HepG2 (cell line): ENCODE results near the gene TJAP1. TPM values are rescaled to one million over a fixed set of nuclear protein-coding genes. Genes with fewer than 3 reads are reported as not detected.

ENCODE experiments used
- CENPT ChIP-seq: sonication (generic); formaldehyde crosslinking; IDR thresholded peaks from 2 replicates; pipeline ENCODE4 v1.8.0; 2022; ENCODE audit warnings: low read depth, mild to moderate bottlenecking, moderate library complexity, missing genetic modification reagents
- MYC ChIP-seq: sonication (generic); formaldehyde crosslinking; IDR thresholded peaks from 2 replicates; pipeline ENCODE4 v1.9.0; 2021; ENCODE audit warnings: missing genetic modification reagents, borderline replicate concordance
- NCOA1 ChIP-seq: sonication (generic); formaldehyde crosslinking; IDR thresholded peaks from 2 replicates; pipeline ENCODE4 v1.9.0; 2021; ENCODE audit warnings: missing genetic modification reagents
- U2AF1 ChIP-seq: fragments of 200-400 bp; formaldehyde crosslinking; optimal IDR thresholded peaks from 2 replicates; pipeline ENCODE3; 2017; ENCODE audit warnings: mild to moderate bottlenecking, low read depth, low read length
- ZFP82 ChIP-seq: sonication (generic); formaldehyde crosslinking; IDR thresholded peaks from 2 replicates; pipeline ENCODE4 v1.5.1; 2020; ENCODE audit warnings: mild to moderate bottlenecking, missing genetic modification reagents, borderline replicate concordance
- ZGPAT ChIP-seq: IDR thresholded peaks from 2 replicates; pipeline ENCODE4 v1.6.1; 2016; ENCODE audit warnings: mild to moderate bottlenecking
- ZIK1 ChIP-seq: sonication (generic); formaldehyde crosslinking; IDR thresholded peaks from 2 replicates; pipeline ENCODE4 v1.5.0; 2020; ENCODE audit warnings: mild to moderate bottlenecking, low read depth, missing genetic modification reagents, borderline replicate concordance
- ZNF577 ChIP-seq: sonication (generic); formaldehyde crosslinking; IDR thresholded peaks from 2 replicates; pipeline ENCODE4 v1.4.0; 2020; ENCODE audit warnings: mild to moderate bottlenecking, low read depth, missing genetic modification reagents, borderline replicate concordance
- ZNF580 ChIP-seq: IDR thresholded peaks from 2 replicates; pipeline ENCODE4 v1.6.1; 2016; ENCODE audit warnings: low read depth, borderline replicate concordance
- ZNF616 ChIP-seq: sonication (generic); formaldehyde crosslinking; IDR thresholded peaks from 2 replicates; pipeline ENCODE4 v1.5.0; 2020; ENCODE audit warnings: low read depth, mild to moderate bottlenecking, missing genetic modification reagents
- ZNF746 ChIP-seq: sonication (generic); formaldehyde crosslinking; IDR thresholded peaks from 2 replicates; pipeline ENCODE4 v1.8.0; 2022; ENCODE audit warnings: mild to moderate bottlenecking, missing genetic modification reagents
- ZNF792 ChIP-seq: IDR thresholded peaks from 2 replicates; pipeline ENCODE4 v1.6.1; 2016
- polyA plus RNA-seq, 8 experiments: library from polyadenylated mRNA; depleted of rRNA in 3 of 8; stranded (reverse) in 7 of 8; unstranded in 1 of 8; fragments of >200 nt; fragmentation: Illumina TruSeq in 4 of 8; extraction: Trizol in 4 of 8; gene quantifications; 2 replicates each; pipeline versions ENCODE4 v1.2.1 to v1.2.3, GENCODE V29; 2011 to 2016; ENCODE audit warnings: low read depth in 4 of 8, missing spikeins in 1 of 8, mixed read lengths in 1 of 8; ENCODE audit not compliant: insufficient read depth in 1 of 8
- total RNA-seq, 5 experiments: library from RNA; depleted of rRNA; stranded (reverse); fragments of >200 nt; fragmentation: Illumina TruSeq; extraction: Trizol; gene quantifications; 2 replicates each; pipeline ENCODE4 v1.2.3, GENCODE V29; 2016; ENCODE audit warnings: low read depth in 1 of 5
- TF ChIP-seq, protein P1 (sequence below): sonication (generic); formaldehyde crosslinking; IDR thresholded peaks from 2 replicates; pipeline ENCODE4 v1.8.1; 2023; ENCODE audit warnings: mild to moderate bottlenecking, missing genetic modification reagents
- TF ChIP-seq, protein P2 (sequence below): sonication (generic); formaldehyde crosslinking; IDR thresholded peaks from 2 replicates; pipeline ENCODE4 v1.4.0; 2020; ENCODE audit warnings: mild to moderate bottlenecking, missing genetic modification reagents
- TF ChIP-seq, protein P3 (sequence below): sonication (generic); formaldehyde crosslinking; IDR thresholded peaks from 2 replicates; pipeline ENCODE4 v1.4.0; 2020; ENCODE audit warnings: missing genetic modification reagents

The TJAP1 gene
- total and polyA plus RNA-seq, 2 of the 13 experiments (the other 11 are each of a cell fraction or from before 2014, with no cell fraction given), result 15.7 to 41.6 TPM

DNA sequence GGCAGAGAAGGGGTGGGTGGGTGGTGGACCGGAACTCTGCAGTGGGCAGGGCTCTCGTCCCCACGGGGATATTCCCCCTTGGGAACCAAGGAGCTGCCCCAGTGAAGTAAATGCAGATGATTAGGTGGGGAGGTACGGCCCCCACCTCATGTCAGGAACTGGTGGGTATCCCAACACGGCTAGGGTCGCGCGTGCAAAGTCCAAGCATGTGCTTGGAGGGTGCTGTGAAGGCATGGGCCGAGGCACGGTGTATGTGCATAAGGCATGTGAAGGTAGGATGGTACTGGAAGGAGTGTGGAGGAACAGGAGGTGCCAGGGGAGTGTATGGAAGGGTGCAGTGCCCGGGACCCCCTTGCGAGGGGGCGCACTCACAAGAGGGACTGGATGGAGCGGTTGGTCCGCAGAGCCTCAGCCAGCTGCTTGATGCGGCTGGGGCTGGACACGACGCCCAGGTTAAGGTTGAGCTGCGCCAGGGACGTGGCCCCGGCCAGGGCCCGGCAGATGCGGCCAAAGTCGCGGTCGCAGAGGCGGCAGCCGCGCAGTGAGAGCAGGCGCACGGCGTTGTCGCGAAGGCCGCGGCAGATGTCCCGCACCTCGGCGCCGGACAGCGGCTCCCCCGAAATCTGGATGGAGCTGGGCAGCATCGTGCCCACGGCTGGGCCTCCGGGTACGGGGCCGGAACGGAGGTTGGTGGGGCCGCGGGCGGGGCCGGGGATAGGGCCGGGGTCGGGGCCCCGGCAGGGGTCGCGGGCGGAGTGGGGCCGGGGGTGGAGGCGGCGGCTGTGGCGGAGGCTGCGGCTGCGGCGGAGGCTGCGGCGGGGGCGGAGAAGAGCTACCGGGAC is 32.0 kb downstream of the TJAP1 start (continued):
- TF ChIP-seq ZGPAT (CRISPR knock-in tag) (0 out of 2 replicates have a peak, but pooled peaks have one; percentile 18), ZNF792 (CRISPR knock-in tag) (0 out of 2 replicates have a peak, but pooled peaks have one; percentile 54), MYC (CRISPR knock-in tag) (peak; percentile 57; the same call in 1 of the 2 replicates), ZNF580 (CRISPR knock-in tag) (peak; percentile 81; the same call in 1 of the 2 replicates), NCOA1 (CRISPR knock-in tag) (0 out of 2 replicates have a peak, but pooled peaks have one; percentile 75), ZIK1 (peak; percentile 55; the same call in 1 of the 2 replicates), U2AF1 (no peak), ZNF746 (CRISPR knock-in tag) (peak; percentile 42; the same call in 1 of the 2 replicates), ZFP82 (CRISPR knock-in tag) (0 out of 2 replicates have a peak, but pooled peaks have one; percentile 47), CENPT (CRISPR knock-in tag) (0 out of 2 replicates have a peak, but pooled peaks have one; percentile 38), ZNF577 (no peak), ZNF616 (peak; percentile 40; the same call in 1 of the 2 replicates)
- TF ChIP-seq, protein P1, sequence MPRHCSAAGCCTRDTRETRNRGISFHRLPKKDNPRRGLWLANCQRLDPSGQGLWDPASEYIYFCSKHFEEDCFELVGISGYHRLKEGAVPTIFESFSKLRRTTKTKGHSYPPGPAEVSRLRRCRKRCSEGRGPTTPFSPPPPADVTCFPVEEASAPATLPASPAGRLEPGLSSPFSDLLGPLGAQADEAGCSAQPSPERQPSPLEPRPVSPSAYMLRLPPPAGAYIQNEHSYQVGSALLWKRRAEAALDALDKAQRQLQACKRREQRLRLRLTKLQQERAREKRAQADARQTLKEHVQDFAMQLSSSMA (CRISPR knock-in tag), result 0 out of 2 replicates have a peak, but pooled peaks have one; percentile 43
- TF ChIP-seq, protein P2, sequence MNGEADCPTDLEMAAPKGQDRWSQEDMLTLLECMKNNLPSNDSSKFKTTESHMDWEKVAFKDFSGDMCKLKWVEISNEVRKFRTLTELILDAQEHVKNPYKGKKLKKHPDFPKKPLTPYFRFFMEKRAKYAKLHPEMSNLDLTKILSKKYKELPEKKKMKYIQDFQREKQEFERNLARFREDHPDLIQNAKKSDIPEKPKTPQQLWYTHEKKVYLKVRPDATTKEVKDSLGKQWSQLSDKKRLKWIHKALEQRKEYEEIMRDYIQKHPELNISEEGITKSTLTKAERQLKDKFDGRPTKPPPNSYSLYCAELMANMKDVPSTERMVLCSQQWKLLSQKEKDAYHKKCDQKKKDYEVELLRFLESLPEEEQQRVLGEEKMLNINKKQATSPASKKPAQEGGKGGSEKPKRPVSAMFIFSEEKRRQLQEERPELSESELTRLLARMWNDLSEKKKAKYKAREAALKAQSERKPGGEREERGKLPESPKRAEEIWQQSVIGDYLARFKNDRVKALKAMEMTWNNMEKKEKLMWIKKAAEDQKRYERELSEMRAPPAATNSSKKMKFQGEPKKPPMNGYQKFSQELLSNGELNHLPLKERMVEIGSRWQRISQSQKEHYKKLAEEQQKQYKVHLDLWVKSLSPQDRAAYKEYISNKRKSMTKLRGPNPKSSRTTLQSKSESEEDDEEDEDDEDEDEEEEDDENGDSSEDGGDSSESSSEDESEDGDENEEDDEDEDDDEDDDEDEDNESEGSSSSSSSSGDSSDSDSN (CRISPR knock-in tag), result peak; percentile 51; the same call in 1 of the 2 replicates
- TF ChIP-seq, protein P3, sequence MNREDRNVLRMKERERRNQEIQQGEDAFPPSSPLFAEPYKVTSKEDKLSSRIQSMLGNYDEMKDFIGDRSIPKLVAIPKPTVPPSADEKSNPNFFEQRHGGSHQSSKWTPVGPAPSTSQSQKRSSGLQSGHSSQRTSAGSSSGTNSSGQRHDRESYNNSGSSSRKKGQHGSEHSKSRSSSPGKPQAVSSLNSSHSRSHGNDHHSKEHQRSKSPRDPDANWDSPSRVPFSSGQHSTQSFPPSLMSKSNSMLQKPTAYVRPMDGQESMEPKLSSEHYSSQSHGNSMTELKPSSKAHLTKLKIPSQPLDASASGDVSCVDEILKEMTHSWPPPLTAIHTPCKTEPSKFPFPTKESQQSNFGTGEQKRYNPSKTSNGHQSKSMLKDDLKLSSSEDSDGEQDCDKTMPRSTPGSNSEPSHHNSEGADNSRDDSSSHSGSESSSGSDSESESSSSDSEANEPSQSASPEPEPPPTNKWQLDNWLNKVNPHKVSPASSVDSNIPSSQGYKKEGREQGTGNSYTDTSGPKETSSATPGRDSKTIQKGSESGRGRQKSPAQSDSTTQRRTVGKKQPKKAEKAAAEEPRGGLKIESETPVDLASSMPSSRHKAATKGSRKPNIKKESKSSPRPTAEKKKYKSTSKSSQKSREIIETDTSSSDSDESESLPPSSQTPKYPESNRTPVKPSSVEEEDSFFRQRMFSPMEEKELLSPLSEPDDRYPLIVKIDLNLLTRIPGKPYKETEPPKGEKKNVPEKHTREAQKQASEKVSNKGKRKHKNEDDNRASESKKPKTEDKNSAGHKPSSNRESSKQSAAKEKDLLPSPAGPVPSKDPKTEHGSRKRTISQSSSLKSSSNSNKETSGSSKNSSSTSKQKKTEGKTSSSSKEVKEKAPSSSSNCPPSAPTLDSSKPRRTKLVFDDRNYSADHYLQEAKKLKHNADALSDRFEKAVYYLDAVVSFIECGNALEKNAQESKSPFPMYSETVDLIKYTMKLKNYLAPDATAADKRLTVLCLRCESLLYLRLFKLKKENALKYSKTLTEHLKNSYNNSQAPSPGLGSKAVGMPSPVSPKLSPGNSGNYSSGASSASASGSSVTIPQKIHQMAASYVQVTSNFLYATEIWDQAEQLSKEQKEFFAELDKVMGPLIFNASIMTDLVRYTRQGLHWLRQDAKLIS (CRISPR knock-in tag), result no peak
